PC-3 (cell line): ENCODE measurements around the gene CROT. TPM values are rescaled to one million over a fixed set of nuclear protein-coding genes. Genes with fewer than 3 reads are reported as not detected.

ENCODE experiments used
- ATAC-seq: fragments of 200-7000 bp; cut with Tn5 transposase; 2 replicates; pipeline ENCODE4 v1.9.1; 2020; ENCODE audit warnings: mild to moderate bottlenecking, moderate library complexity
- BruUV-seq: library from RNA; stranded (reverse); fragments of 400-500 nt; replicated peaks from 2 replicates; lab custom pipeline; 2021; lab: Mats Ljungman, UMichigan
- CTCF ChIA-PET: fragments of 300-600 bp; sonication (Branson Sonifier 250); formaldehyde crosslinking; loops from one replicate; lab custom pipeline; 2022; ENCODE audit warnings: antibody characterized with exemption; lab: Charles Lee
- POLR2A ChIA-PET: fragments of 300-600 bp; sonication (Branson Sonifier 250); formaldehyde crosslinking; loops from one replicate; lab custom pipeline; 2022; ENCODE audit warnings: antibody characterized with exemption; ENCODE audit not compliant: unreplicated experiment; lab: Charles Lee
- DNase-seq: peaks from one replicate; pipeline ENCODE4 v3.0.0-alpha.2; 2015
- H2AFZ ChIP-seq: fragments of 300-600 bp; sonication (generic); 2 replicates; pipeline ENCODE4 v1.6.0; 2016; ENCODE audit warnings: antibody characterized with exemption, low read length
- H3F3A ChIP-seq: fragments of 300-600 bp; sonication (generic); one replicate; pipeline ENCODE4 v1.6.0; 2017; ENCODE audit warnings: antibody characterized with exemption, low read length, control low read depth, mild to moderate bottlenecking; ENCODE audit not compliant: unreplicated experiment
- H3K27ac ChIP-seq: fragments of 300-600 bp; sonication (generic); 2 replicates; pipeline ENCODE4 v1.5.1; 2016; ENCODE audit warnings: mild to moderate bottlenecking, low read length
- H3K27me3 ChIP-seq: fragments of 300-600 bp; sonication (generic); 2 replicates; pipeline ENCODE4 v1.6.1; 2016; ENCODE audit warnings: low read length, mixed read lengths
- H3K36me3 ChIP-seq: fragments of 300-600 bp; sonication (generic); 2 replicates; pipeline ENCODE4 v1.6.1; 2016; ENCODE audit warnings: low read depth, mixed run types, low read length, mixed read lengths
- H3K4me1 ChIP-seq: fragments of 300-600 bp; sonication (generic); 2 replicates; pipeline ENCODE4 v1.5.1; 2016; ENCODE audit warnings: low read length; ENCODE audit not compliant: insufficient read depth
- H3K4me2 ChIP-seq: fragments of 300-600 bp; sonication (generic); 2 replicates; pipeline ENCODE4 v1.6.0; 2016; ENCODE audit warnings: low read length
- H3K4me3 ChIP-seq: fragments of 300-600 bp; sonication (generic); 2 replicates; pipeline ENCODE4 v1.5.1; 2016; ENCODE audit warnings: mild to moderate bottlenecking, low read length, mixed read lengths
- H3K79me2 ChIP-seq: fragments of 300-600 bp; sonication (generic); 2 replicates; pipeline ENCODE4 v1.6.1; 2017; ENCODE audit warnings: low read length, mixed read lengths
- H3K9ac ChIP-seq: fragments of 300-600 bp; sonication (generic); 2 replicates; pipeline ENCODE4 v1.6.0; 2016; ENCODE audit warnings: mild to moderate bottlenecking, low read length
- H3K9me2 ChIP-seq: fragments of 300-600 bp; sonication (generic); replicated peaks from 2 replicates; pipeline ENCODE4 v1.6.1; 2016; ENCODE audit warnings: mixed run types, low read length, mixed read lengths
- H3K9me3 ChIP-seq: fragments of 300-600 bp; sonication (generic); 2 replicates; pipeline ENCODE4 v1.6.1; 2016; ENCODE audit warnings: low read length, mixed read lengths
- H4K20me1 ChIP-seq: fragments of 300-600 bp; sonication (generic); 2 replicates; pipeline ENCODE4 v1.6.1; 2016; ENCODE audit warnings: low read length, mixed read lengths
- EZH2 ChIP-seq: fragments of 300-600 bp; sonication (generic); IDR thresholded peaks from one replicate; pipeline ENCODE4 v1.6.1; 2017; ENCODE audit warnings: antibody characterized with exemption, mild to moderate bottlenecking, low read length; ENCODE audit not compliant: unreplicated experiment
- EZH2phosphoT487 ChIP-seq: fragments of 300-600 bp; sonication (generic); IDR thresholded peaks from 2 replicates; pipeline ENCODE4 v1.6.1; 2018; ENCODE audit warnings: mild to moderate bottlenecking, antibody characterized with exemption, low read length, borderline replicate concordance
- intact Hi-C: fragments of 100-400 bp; cut with micrococcal nuclease; formaldehyde crosslinking; loops from 2 replicates; pipeline ENCODE4 v1.9.0; 2023
- total RNA-seq: library from RNA; depleted of rRNA; stranded (reverse); fragments of >200 nt; gene quantifications from 2 replicates; pipeline ENCODE4 v1.2.3, GENCODE V29; 2014; rRNA removed
- TF ChIP-seq, protein P1 (sequence below): fragments of 300-600 bp; sonication (generic); conservative IDR thresholded peaks from 2 replicates; pipeline ENCODE4 v1.5.1; 2017; ENCODE audit warnings: antibody characterized with exemption, low read depth, mild to moderate bottlenecking, low read length

The CROT gene
- total RNA-seq, 1 experiment from 2014 or later, result 6.9 TPM

DNA sequence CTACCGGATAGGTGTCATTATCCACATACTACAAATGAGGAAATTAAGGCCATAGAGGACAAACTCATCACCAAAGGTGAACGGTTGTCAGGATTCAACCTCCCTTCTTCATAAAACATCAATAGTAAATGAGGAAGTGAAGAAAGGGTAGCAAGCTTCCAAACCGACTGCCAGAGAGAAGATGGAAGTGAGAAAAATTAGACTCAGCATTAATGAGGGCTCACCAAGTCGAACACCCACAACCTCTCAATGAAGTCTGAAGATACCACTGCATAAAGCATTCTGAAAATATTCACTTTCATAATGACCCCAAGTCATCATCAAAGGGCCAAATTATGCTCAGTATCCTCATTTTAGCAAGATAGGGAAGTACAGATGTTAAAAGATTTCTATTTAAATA lies 100.4 kb downstream of the CROT start:
- Histone ChIP-seq H3K9me2 (no peaks in the 10 kb centered on the region), H3K4me1 (no peaks in the 10 kb centered on the region), H2AFZ (no peak overlapping the region), H3K27ac (no peak overlapping the region), H3K4me3 (no peak overlapping the region), H3K36me3 (no peaks in the 10 kb centered on the region), H3K79me2 (no peaks in the 10 kb centered on the region), H3K9ac (no peak overlapping the region), H3K27me3 (peaks cover 16% of the 10 kb centered on the region), H3K9me3 (no peaks in the 10 kb centered on the region), H3F3A (no peaks in the 10 kb centered on the region), H3K4me2 (no peak overlapping the region), H4K20me1 (no peaks in the 10 kb centered on the region)
- no TSS peak for BruUV-seq
- intact Hi-C loops, result no loop called here
- CTCF ChIA-PET, result no interaction called here
- ATAC-seq (no peak), DNase-seq (no peak)
- TF ChIP-seq EZH2, result no peak
- TF ChIP-seq, protein P1, sequence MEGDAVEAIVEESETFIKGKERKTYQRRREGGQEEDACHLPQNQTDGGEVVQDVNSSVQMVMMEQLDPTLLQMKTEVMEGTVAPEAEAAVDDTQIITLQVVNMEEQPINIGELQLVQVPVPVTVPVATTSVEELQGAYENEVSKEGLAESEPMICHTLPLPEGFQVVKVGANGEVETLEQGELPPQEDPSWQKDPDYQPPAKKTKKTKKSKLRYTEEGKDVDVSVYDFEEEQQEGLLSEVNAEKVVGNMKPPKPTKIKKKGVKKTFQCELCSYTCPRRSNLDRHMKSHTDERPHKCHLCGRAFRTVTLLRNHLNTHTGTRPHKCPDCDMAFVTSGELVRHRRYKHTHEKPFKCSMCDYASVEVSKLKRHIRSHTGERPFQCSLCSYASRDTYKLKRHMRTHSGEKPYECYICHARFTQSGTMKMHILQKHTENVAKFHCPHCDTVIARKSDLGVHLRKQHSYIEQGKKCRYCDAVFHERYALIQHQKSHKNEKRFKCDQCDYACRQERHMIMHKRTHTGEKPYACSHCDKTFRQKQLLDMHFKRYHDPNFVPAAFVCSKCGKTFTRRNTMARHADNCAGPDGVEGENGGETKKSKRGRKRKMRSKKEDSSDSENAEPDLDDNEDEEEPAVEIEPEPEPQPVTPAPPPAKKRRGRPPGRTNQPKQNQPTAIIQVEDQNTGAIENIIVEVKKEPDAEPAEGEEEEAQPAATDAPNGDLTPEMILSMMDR, result no peak
- POLR2A ChIA-PET, result no interaction called here

DNA sequence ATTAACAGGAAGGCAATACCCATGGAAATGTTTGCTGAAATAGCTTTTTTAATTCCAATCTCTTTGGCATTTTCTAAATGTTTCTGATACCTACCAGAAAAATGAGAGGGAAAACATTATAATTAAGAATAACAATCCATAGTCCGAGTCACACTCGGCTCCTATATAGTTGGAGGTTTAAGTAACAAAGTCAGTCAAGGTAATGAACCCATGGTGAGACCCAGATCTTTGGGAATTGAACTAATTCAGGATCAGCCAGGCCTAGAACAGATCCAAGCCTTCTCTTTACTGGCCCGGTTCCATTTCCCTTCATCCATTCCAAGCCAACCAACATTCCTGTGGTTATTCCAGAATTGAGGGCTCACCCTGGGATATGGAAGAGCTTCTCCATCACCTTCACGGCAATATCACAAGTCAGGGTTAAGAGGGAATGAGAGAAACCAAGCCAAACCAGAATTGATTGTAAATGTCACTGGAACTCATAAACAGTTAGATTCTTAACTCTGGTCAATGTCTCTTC lies 101.7 kb downstream of the CROT start:
- no peaks in the 10 kb centered on the region for H3K9me2 ChIP-seq
- no peak overlapping the region for H3K9ac ChIP-seq
- ATAC-seq, result no peak
- no peak overlapping the region for H3K4me3 ChIP-seq
- H3K36me3 ChIP-seq, result no peaks in the 10 kb centered on the region
- no peak for DNase-seq
- H2AFZ ChIP-seq, result no peak overlapping the region
- no peaks in the 10 kb centered on the region for H3K9me3 ChIP-seq
- CTCF ChIA-PET, result no interaction called here
- POLR2A ChIA-PET, result no interaction called here
- no peaks in the 10 kb centered on the region for H3K79me2 ChIP-seq
- no peak overlapping the region for H3K4me2 ChIP-seq
- peaks cover 16% of the 10 kb centered on the region for H3K27me3 ChIP-seq
- intact Hi-C loops, result no loop called here
- H3F3A ChIP-seq, result no peaks in the 10 kb centered on the region
- no peaks in the 10 kb centered on the region for H4K20me1 ChIP-seq
- H3K4me1 ChIP-seq, result no peaks in the 10 kb centered on the region
- no TSS peak for BruUV-seq
- TF ChIP-seq EZH2, result no peak
- TF ChIP-seq EZH2phosphoT487, result no peak
- TF ChIP-seq, protein P1, result no peak
- H3K27ac ChIP-seq, result no peak overlapping the region

DNA sequence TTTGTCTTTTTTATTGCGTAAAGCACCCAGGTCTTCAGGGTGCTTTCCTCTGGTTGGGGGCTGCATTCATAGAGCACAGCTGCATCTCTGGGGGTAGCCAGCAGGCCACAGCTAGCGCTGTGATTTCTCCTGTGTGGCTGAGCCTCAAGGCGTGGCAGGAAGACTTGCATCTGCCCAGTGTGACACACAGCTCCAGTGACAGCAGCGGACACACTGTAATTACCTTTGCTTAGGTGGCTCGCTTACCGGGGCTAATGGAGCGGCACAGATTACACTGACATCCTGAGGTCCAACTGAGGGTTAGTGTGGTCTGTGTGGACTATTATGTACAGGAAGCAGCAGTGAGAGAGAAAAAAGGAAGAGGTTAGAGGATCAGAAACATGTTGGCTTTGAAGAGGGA lies 102.9 kb downstream of the CROT start:
- TF ChIP-seq, protein P1, result no peak
- TF ChIP-seq EZH2phosphoT487, result no peak
- no peaks in the 10 kb centered on the region for H4K20me1 ChIP-seq
- H3K9me3 ChIP-seq, result no peaks in the 10 kb centered on the region
- no peak overlapping the region for H3K9ac ChIP-seq
- no peaks in the 10 kb centered on the region for H3K36me3 ChIP-seq
- CTCF ChIA-PET, result no interaction called here
- BruUV-seq, result no TSS peak
- ATAC-seq (no peak), DNase-seq (no peak)
- no peak overlapping the region for H3K4me2 ChIP-seq
- H3K79me2 ChIP-seq, result no peaks in the 10 kb centered on the region
- H3F3A ChIP-seq, result no peaks in the 10 kb centered on the region
- H3K9me2 ChIP-seq, result no peaks in the 10 kb centered on the region
- intact Hi-C loops, result no loop called here
- H3K4me1 ChIP-seq, result no peaks in the 10 kb centered on the region
- POLR2A ChIA-PET, result no interaction called here
- peaks cover 5% of the 10 kb centered on the region for H3K27me3 ChIP-seq
- no peak overlapping the region for H2AFZ ChIP-seq
- H3K4me3 ChIP-seq, result no peak overlapping the region
- H3K27ac ChIP-seq, result no peak overlapping the region

Other genes with a start within 250 kb of the CROT start
- gene DMTF1, start 193.2 kb upstream of the CROT start, total RNA-seq, result 43.6 and 48.8 TPM in 2 replicates
- gene TMEM243, start 125.9 kb upstream of the CROT start, total RNA-seq, result 16.6 and 18.8 TPM in 2 replicates
- not detected in 2 replicates for gene ABCB4, start 130.0 kb downstream of the CROT start, total RNA-seq